Measurements from ENCODE around the gene PZP. TPM values are rescaled to one million over a fixed set of nuclear protein-coding genes. Genes with fewer than 3 reads are reported as not detected.

PZP gene
- total RNA-seq, 1 experiment from 2014 or later: not detected

GRCh38 chr12:9156119-9156518 lies 52.1 kb downstream of the PZP start:
- no peak overlapping the region for H3K27ac ChIP-seq (ENCODE audit: insufficient read length, low read depth, low read length)
- H3K56ac ChIP-seq (ENCODE audit: insufficient read length, low read depth, low read length): no peak overlapping the region
- Mint-ChIP-seq H3K4me1 (no peaks in the 10 kb centered on the region), H3K36me3 (ENCODE audit: insufficient read depth in 1 of 3, low read depth in 3 of 3) (no peaks in the 10 kb centered on the region; a peak in 1 of 7 replicates), H3K9me3 (no peaks in the 10 kb centered on the region), H3K4me3 (no peak overlapping the region), H3K27ac (no peak overlapping the region), H3K27me3 (ENCODE audit: low read depth) (no peaks in the 10 kb centered on the region)
- no peak overlapping the region for H2BK20ac ChIP-seq (ENCODE audit: low read depth, low read length, poor library complexity, severe bottlenecking)
- H3K9me3 ChIP-seq (ENCODE audit: control insufficient read depth, low read depth, low read length): no peaks in the 10 kb centered on the region
- no peaks in the 10 kb centered on the region for H3K79me1 ChIP-seq (ENCODE audit: insufficient read depth, low read depth, low read length, poor library complexity, severe bottlenecking)
- no peaks in the 10 kb centered on the region for H3K79me2 ChIP-seq (ENCODE audit: insufficient read depth, low read length)
- no peaks in the 10 kb centered on the region for H3K4me1 ChIP-seq (ENCODE audit: insufficient read depth, low read length)
- H4K5ac ChIP-seq (ENCODE audit: insufficient read length, low read depth, low read length): no peak overlapping the region
- H2AK5ac ChIP-seq (ENCODE audit: insufficient read length, low read length): no peak overlapping the region
- H4K8ac ChIP-seq (replicated peaks; ENCODE audit: insufficient read length, low read depth, low read length): no peak overlapping the region
- H4K91ac ChIP-seq (ENCODE audit: insufficient read length, low read depth, low read length): no peak overlapping the region
- H2AFZ ChIP-seq (ENCODE audit: low read length): no peak overlapping the region
- no peak overlapping the region for H2BK120ac ChIP-seq (ENCODE audit: low read depth, low read length, poor library complexity, severe bottlenecking)
- H3K4me2 ChIP-seq (ENCODE audit: insufficient read depth, insufficient read length, low read length): no peak overlapping the region
- H3T11ph ChIP-seq (ENCODE audit: low read length): no peak overlapping the region
- no peak overlapping the region for H2BK5ac ChIP-seq (ENCODE audit: insufficient read length, low read length)
- H2BK15ac ChIP-seq (ENCODE audit: low read depth, low read length): no peak overlapping the region
- no peak for DNase-seq
- H3K14ac ChIP-seq (ENCODE audit: insufficient read depth, low read length): no peak overlapping the region
- H3K4ac ChIP-seq (ENCODE audit: low read depth, low read length): no peak overlapping the region
- no CpG with 5 or more reads among the region's 4 CpGs for WGBS (ENCODE audit: extremely low coverage, insufficient read length, low lambda C conversion rate)
- no peak overlapping the region for H3K23ac ChIP-seq (ENCODE audit: insufficient read length, low read depth, low read length)
- no peak overlapping the region for H3K18ac ChIP-seq (ENCODE audit: insufficient read length, low read depth, low read length)
- H3K23me2 ChIP-seq (ENCODE audit: insufficient read length, low read depth, low read length, poor library complexity, severe bottlenecking): no peaks in the 10 kb centered on the region
- H2BK12ac ChIP-seq (ENCODE audit: insufficient read length, low read depth, low read length): no peak overlapping the region
- H3K9ac ChIP-seq (ENCODE audit: extremely low read depth, insufficient read length, low read length): no peak overlapping the region
- H3K27me3 ChIP-seq (ENCODE audit: insufficient read depth, low read length): no peaks in the 10 kb centered on the region
- TF ChIP-seq CTCF (conservative IDR thresholded peaks at IDR 0.05): no peak
- no peaks in the 10 kb centered on the region for H4K20me1 ChIP-seq (ENCODE audit: control insufficient read depth, insufficient read depth, insufficient read length)

Measured in H9 (cell line).